GM18951 (cell line): Measurements from ENCODE around the gene SARS1.

Experiments
- POLR2A ChIP-seq: IDR thresholded peaks from 4 replicates; pipeline ENCODE4 v1.6.1; 2011; ENCODE audit warnings: mild to moderate bottlenecking; ENCODE audit not compliant: insufficient read length, insufficient read depth; ENCODE audit errors: extremely low read depth
- in situ Hi-C: fragments of 300-500 bp; cut with MboI; formaldehyde crosslinking; loops from one replicate; pipeline ENCODE4 v1.12.0; 2022; ENCODE audit warnings: low sequenced_read_pairs, mixed read lengths, inconsistent platforms; ENCODE audit not compliant: unreplicated experiment

Gene SARS1

GRCh38 chr1:109280862-109281261, 67.1 kb downstream of the SARS1 start:
- in situ Hi-C loops: no loop called here

GRCh38 chr1:109281680-109282496, 68.2 kb downstream of the SARS1 start:
- no peak for TF ChIP-seq POLR2A
- in situ Hi-C loops: no loop called here

More at GRCh38 chr1:109280862-109281261, 67.1 kb downstream of the SARS1 start:
- no peak for TF ChIP-seq POLR2A

- no peak for TF ChIP-seq POLR2A
- in situ Hi-C loops: no loop called here
These were observed 68.8 kb downstream of the SARS1 start for GRCh38 chr1:109282497-109282951.

GRCh38 chr1:109282952-109283747, 69.4 kb downstream of the SARS1 start, which contains the start of gene PSRC1:
Gene PSRC1 (minus strand): TSS chr1:109283145.
- in situ Hi-C loops: no loop called here
- peak; percentile 83 for TF ChIP-seq POLR2A

- in situ Hi-C loops: no loop called here
- TF ChIP-seq POLR2A: no peak
These were observed 70.3 kb downstream of the SARS1 start for GRCh38 chr1:109283748-109284600.

GRCh38 chr1:109286762-109287161, 73.0 kb downstream of the SARS1 start:
- in situ Hi-C loops: loop anchor here (5.0 kb wide), 1 partner anchor 116 kb away; no protein-coding TSS in a partner anchor
